HepG2 (cell line): Measurements from ENCODE around the gene CDKN1A. TPM values are rescaled to one million over a fixed set of nuclear protein-coding genes. Genes with fewer than 3 reads are reported as not detected.

Experiments
- ELF3 ChIP-seq: IDR thresholded peaks from 2 replicates; pipeline ENCODE4 v1.6.1; 2016; ENCODE audit warnings: missing genetic modification reagents, missing compliant biosample characterization
- FOXK1 ChIP-seq: sonication (generic); formaldehyde crosslinking; IDR thresholded peaks from 2 replicates; pipeline ENCODE4 v1.4.0; 2020; ENCODE audit warnings: low read depth, missing genetic modification reagents, borderline replicate concordance
- HDAC1 ChIP-seq: sonication (generic); formaldehyde crosslinking; IDR thresholded peaks from 2 replicates; pipeline ENCODE4 v1.5.1; 2020; ENCODE audit warnings: mild to moderate bottlenecking, missing genetic modification reagents
- NFKB2 ChIP-seq: sonication (generic); formaldehyde crosslinking; IDR thresholded peaks from 2 replicates; pipeline ENCODE4 v1.4.0; 2020; ENCODE audit warnings: missing genetic modification reagents, borderline replicate concordance
- NR2F2 ChIP-seq: IDR thresholded peaks from 2 replicates; pipeline ENCODE4 v1.6.1; 2012; ENCODE audit warnings: low read depth, inconsistent platforms, borderline replicate concordance
- NR3C1 ChIP-seq: sonication (generic); formaldehyde crosslinking; IDR thresholded peaks from 2 replicates; pipeline ENCODE4 v1.4.0; 2020; ENCODE audit warnings: missing genetic modification reagents
- NRL ChIP-seq: sonication (generic); formaldehyde crosslinking; IDR thresholded peaks from 2 replicates; pipeline ENCODE4 v1.5.0; 2020; ENCODE audit warnings: missing genetic modification reagents, mild to moderate bottlenecking, moderate library complexity, borderline replicate concordance
- ONECUT2 ChIP-seq: sonication (generic); formaldehyde crosslinking; IDR thresholded peaks from 2 replicates; pipeline ENCODE4 v1.4.0; 2020; ENCODE audit warnings: missing genetic modification reagents
- POLR2AphosphoS5 ChIP-seq: IDR thresholded peaks from 2 replicates; pipeline ENCODE4 v1.6.1; 2012; ENCODE audit warnings: low read depth, low read length
- SATB2 ChIP-seq: sonication (generic); formaldehyde crosslinking; IDR thresholded peaks from 2 replicates; pipeline ENCODE4 v1.5.0; 2020; ENCODE audit warnings: missing genetic modification reagents
- SIN3A ChIP-seq: IDR thresholded peaks from 2 replicates; pipeline ENCODE4 v1.6.1; 2011; ENCODE audit warnings: low read depth, mild to moderate bottlenecking, control low read depth, low read length, borderline replicate concordance
- SP5 ChIP-seq: IDR thresholded peaks from 2 replicates; pipeline ENCODE4 v1.6.1; 2016; ENCODE audit warnings: low read depth, borderline replicate concordance
- STAG1 ChIP-seq: sonication (generic); formaldehyde crosslinking; IDR thresholded peaks from 2 replicates; pipeline ENCODE4 v1.4.0; 2020; ENCODE audit warnings: missing genetic modification reagents
- TBP ChIP-seq: sonication (generic); formaldehyde crosslinking; IDR thresholded peaks from 2 replicates; pipeline ENCODE4 v1.5.0; 2020; ENCODE audit warnings: missing genetic modification reagents
- ZNF24 ChIP-seq: fragments of 450-650 bp; IDR thresholded peaks from 2 replicates; pipeline ENCODE4 v1.6.1; 2017; ENCODE audit warnings: antibody characterized with exemption, mild to moderate bottlenecking
- ZNF30 ChIP-seq: sonication (generic); formaldehyde crosslinking; IDR thresholded peaks from 2 replicates; pipeline ENCODE4 v1.5.0; 2020; ENCODE audit warnings: mild to moderate bottlenecking, missing genetic modification reagents
- ZNF383 ChIP-seq: sonication (generic); formaldehyde crosslinking; IDR thresholded peaks from 2 replicates; pipeline ENCODE4 v1.4.0; 2020; ENCODE audit warnings: missing genetic modification reagents, mild to moderate bottlenecking, borderline replicate concordance
- ZNF674 ChIP-seq: sonication (generic); formaldehyde crosslinking; IDR thresholded peaks from 2 replicates; pipeline ENCODE4 v1.5.0; 2020; ENCODE audit warnings: low read depth, mild to moderate bottlenecking, missing genetic modification reagents
- ZNF766 ChIP-seq: sonication (generic); formaldehyde crosslinking; IDR thresholded peaks from 2 replicates; pipeline ENCODE4 v1.5.0; 2020; ENCODE audit warnings: missing genetic modification reagents, borderline replicate concordance
- ZNF792 ChIP-seq: IDR thresholded peaks from 2 replicates; pipeline ENCODE4 v1.6.1; 2016
- ZSCAN9 ChIP-seq: IDR thresholded peaks from 2 replicates; pipeline ENCODE4 v1.6.1; 2016; ENCODE audit warnings: borderline replicate concordance
- polyA plus RNA-seq, 8 experiments: library from polyadenylated mRNA; depleted of rRNA in 3 of 8; stranded (reverse) in 7 of 8; unstranded in 1 of 8; fragments of >200 nt; fragmentation: Illumina TruSeq in 4 of 8; extraction: Trizol in 4 of 8; gene quantifications; 2 replicates each; pipeline versions ENCODE4 v1.2.1 to v1.2.3, GENCODE V29; 2011 to 2016; ENCODE audit warnings: low read depth in 4 of 8, missing spikeins in 1 of 8, mixed read lengths in 1 of 8; ENCODE audit not compliant: insufficient read depth in 1 of 8
- total RNA-seq, 5 experiments: library from RNA; depleted of rRNA; stranded (reverse); fragments of >200 nt; fragmentation: Illumina TruSeq; extraction: Trizol; gene quantifications; 2 replicates each; pipeline ENCODE4 v1.2.3, GENCODE V29; 2016; ENCODE audit warnings: low read depth in 1 of 5
- TF ChIP-seq, protein P1 (sequence below): sonication (generic); formaldehyde crosslinking; IDR thresholded peaks from 2 replicates; pipeline ENCODE4 v1.5.1; 2020; ENCODE audit warnings: mild to moderate bottlenecking, missing genetic modification reagents
- TF ChIP-seq, protein P2 (sequence below): sonication (generic); formaldehyde crosslinking; IDR thresholded peaks from 2 replicates; pipeline ENCODE4 v1.9.0; 2022; ENCODE audit warnings: low read depth, missing genetic modification reagents
- TF ChIP-seq, protein P3 (sequence below): sonication (generic); formaldehyde crosslinking; IDR thresholded peaks from 2 replicates; pipeline ENCODE4 v1.9.0; 2021; ENCODE audit warnings: missing genetic modification reagents, mild to moderate bottlenecking, borderline replicate concordance
- TF ChIP-seq, protein P4 (sequence below): sonication (generic); formaldehyde crosslinking; IDR thresholded peaks from 2 replicates; pipeline ENCODE4 v1.4.0; 2020; ENCODE audit warnings: mild to moderate bottlenecking, missing genetic modification reagents

Gene CDKN1A
- total and polyA plus RNA-seq, 2 of the 13 experiments (the other 11 are each of a cell fraction or from before 2014, with no cell fraction given), result 60.7 to 92.1 TPM

DNA sequence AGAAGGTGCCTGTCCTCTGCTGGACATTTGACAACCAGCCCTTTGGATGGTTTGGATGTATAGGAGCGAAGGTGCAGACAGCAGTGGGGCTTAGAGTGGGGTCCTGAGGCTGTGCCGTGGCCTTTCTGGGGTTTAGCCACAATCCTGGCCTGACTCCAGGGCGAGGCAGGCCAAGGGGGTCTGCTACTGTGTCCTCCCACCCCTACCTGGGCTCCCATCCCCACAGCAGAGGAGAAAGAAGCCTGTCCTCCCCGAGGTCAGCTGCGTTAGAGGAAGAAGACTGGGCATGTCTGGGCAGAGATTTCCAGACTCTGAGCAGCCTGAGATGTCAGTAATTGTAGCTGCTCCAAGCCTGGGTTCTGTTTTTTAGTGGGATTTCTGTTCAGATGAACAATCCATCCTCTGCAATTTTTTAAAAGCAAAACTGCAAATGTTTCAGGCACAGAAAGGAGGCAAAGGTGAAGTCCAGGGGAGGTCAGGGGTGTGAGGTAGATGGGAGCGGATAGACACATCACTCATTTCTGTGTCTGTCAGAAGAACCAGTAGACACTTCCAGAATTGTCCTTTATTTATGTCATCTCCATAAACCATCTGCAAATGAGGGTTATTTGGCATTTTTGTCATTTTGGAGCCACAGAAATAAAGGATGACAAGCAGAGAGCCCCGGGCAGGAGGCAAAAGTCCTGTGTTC lies 1.3 kb upstream of the CDKN1A start (continued):
- TF ChIP-seq, protein P1, sequence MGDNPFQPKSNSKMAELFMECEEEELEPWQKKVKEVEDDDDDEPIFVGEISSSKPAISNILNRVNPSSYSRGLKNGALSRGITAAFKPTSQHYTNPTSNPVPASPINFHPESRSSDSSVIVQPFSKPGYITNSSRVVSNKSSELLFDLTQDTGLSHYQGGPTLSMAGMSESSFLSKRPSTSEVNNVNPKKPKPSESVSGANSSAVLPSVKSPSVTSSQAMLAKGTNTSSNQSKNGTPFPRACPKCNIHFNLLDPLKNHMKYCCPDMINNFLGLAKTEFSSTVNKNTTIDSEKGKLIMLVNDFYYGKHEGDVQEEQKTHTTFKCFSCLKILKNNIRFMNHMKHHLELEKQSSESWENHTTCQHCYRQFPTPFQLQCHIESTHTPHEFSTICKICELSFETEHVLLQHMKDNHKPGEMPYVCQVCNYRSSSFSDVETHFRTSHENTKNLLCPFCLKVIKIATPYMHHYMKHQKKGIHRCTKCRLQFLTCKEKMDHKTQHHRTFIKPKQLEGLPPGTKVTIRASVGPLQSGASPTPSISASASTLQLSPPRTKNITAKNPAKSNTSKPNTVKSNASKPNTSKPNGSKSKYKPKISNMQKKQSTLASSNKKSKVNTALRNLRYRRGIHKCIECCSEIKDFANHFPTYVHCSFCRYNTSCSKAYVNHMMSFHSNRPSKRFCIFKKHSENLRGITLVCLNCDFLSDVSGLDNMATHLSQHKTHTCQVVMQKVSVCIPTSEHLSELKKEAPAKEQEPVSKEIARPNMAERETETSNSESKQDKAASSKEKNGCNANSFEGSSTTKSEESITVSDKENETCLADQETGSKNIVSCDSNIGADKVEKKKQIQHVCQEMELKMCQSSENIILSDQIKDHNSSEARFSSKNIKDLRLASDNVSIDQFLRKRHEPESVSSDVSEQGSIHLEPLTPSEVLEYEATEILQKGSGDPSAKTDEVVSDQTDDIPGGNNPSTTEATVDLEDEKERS, result no peak
- TF ChIP-seq TBP (CRISPR knock-in tag), result peak; percentile 84; the same call in 1 of the 2 replicates
- TF ChIP-seq ONECUT2 (CRISPR knock-in tag), result no peak
- TF ChIP-seq, protein P2, sequence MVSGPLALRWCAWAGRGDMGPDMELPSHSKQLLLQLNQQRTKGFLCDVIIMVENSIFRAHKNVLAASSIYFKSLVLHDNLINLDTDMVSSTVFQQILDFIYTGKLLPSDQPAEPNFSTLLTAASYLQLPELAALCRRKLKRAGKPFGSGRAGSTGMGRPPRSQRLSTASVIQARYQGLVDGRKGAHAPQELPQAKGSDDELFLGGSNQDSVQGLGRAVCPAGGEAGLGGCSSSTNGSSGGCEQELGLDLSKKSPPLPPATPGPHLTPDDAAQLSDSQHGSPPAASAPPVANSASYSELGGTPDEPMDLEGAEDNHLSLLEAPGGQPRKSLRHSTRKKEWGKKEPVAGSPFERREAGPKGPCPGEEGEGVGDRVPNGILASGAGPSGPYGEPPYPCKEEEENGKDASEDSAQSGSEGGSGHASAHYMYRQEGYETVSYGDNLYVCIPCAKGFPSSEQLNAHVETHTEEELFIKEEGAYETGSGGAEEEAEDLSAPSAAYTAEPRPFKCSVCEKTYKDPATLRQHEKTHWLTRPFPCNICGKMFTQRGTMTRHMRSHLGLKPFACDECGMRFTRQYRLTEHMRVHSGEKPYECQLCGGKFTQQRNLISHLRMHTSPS, result no peak
- TF ChIP-seq ELF3, result 0 out of 2 replicates have a peak, but pooled peaks have one; percentile 12
- TF ChIP-seq ZNF383 (CRISPR knock-in tag), result 0 out of 2 replicates have a peak, but pooled peaks have one; percentile 27
- TF ChIP-seq STAG1, result 0 out of 2 replicates have a peak, but pooled peaks have one; percentile 13
- 0 out of 2 replicates have a peak, but pooled peaks have one; percentile 47 for TF ChIP-seq POLR2AphosphoS5
- TF ChIP-seq, protein P3, sequence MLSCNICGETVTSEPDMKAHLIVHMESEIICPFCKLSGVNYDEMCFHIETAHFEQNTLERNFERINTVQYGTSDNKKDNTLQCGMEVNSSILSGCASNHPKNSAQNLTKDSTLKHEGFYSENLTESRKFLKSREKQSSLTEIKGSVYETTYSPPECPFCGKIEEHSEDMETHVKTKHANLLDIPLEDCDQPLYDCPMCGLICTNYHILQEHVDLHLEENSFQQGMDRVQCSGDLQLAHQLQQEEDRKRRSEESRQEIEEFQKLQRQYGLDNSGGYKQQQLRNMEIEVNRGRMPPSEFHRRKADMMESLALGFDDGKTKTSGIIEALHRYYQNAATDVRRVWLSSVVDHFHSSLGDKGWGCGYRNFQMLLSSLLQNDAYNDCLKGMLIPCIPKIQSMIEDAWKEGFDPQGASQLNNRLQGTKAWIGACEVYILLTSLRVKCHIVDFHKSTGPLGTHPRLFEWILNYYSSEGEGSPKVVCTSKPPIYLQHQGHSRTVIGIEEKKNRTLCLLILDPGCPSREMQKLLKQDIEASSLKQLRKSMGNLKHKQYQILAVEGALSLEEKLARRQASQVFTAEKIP (CRISPR knock-in tag), result no peak
- 0 out of 2 replicates have a peak, but pooled peaks have one; percentile 24 for TF ChIP-seq SIN3A
- no peak for TF ChIP-seq ZNF766 (CRISPR knock-in tag)
- TF ChIP-seq ZNF674 (CRISPR knock-in tag), result no peak; the same call in 1 of the 2 replicates
- TF ChIP-seq SATB2, result no peak
- TF ChIP-seq, protein P4, sequence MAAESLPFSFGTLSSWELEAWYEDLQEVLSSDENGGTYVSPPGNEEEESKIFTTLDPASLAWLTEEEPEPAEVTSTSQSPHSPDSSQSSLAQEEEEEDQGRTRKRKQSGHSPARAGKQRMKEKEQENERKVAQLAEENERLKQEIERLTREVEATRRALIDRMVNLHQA (CRISPR knock-in tag), result no peak
- no peak for TF ChIP-seq ZSCAN9 (CRISPR knock-in tag)
- TF ChIP-seq ZNF792 (CRISPR knock-in tag), result 0 out of 2 replicates have a peak, but pooled peaks have one; percentile 4
- no peak for TF ChIP-seq FOXK1 (CRISPR knock-in tag)
- TF ChIP-seq NR3C1 (CRISPR knock-in tag), result no peak
- TF ChIP-seq ZNF30 (CRISPR knock-in tag), result 0 out of 2 replicates have a peak, but pooled peaks have one; percentile 64
- no peak for TF ChIP-seq NRL (CRISPR knock-in tag)
- TF ChIP-seq NR2F2, result no peak
- TF ChIP-seq SP5, result no peak
- peak; percentile 80; the same call in 1 of the 2 replicates for TF ChIP-seq NFKB2 (CRISPR knock-in tag)
- TF ChIP-seq HDAC1 (CRISPR knock-in tag), result 0 out of 2 replicates have a peak, but pooled peaks have one; percentile 0
- no peak for TF ChIP-seq ZNF24
